DOHH2 (cell line): ENCODE results near the gene PDILT.

ENCODE experiments used
- H3F3A ChIP-seq: fragments of 200-600 bp; sonication (generic), shearing (Covaris generic); 2 replicates; pipeline ENCODE4 v1.6.0; 2016; ENCODE audit warnings: antibody characterized with exemption, mild to moderate bottlenecking; ENCODE audit not compliant: control insufficient read depth, insufficient read depth
- H3K27ac ChIP-seq: fragments of 200-600 bp; sonication (generic); 2 replicates; pipeline ENCODE4 v1.5.1; 2014; ENCODE audit warnings: low read depth, mild to moderate bottlenecking, low read length, moderate library complexity
- H3K27me3 ChIP-seq: fragments of 200-600 bp; sonication (generic); 2 replicates; pipeline ENCODE4 v1.6.1; 2014; ENCODE audit warnings: mild to moderate bottlenecking, low read length, mixed read lengths; ENCODE audit not compliant: control insufficient read depth
- H3K36me3 ChIP-seq: fragments of 200-600 bp; sonication (generic); 2 replicates; pipeline ENCODE4 v1.6.1; 2014; ENCODE audit warnings: mild to moderate bottlenecking, low read length, moderate library complexity, mixed read lengths; ENCODE audit not compliant: control insufficient read depth
- H3K4me1 ChIP-seq: fragments of 200-600 bp; sonication (generic); 2 replicates; pipeline ENCODE4 v1.6.1; 2014; ENCODE audit warnings: mild to moderate bottlenecking, low read length, mixed read lengths; ENCODE audit not compliant: control insufficient read depth
- H3K4me2 ChIP-seq: fragments of 200-600 bp; sonication (generic); 2 replicates; pipeline ENCODE4 v1.6.0; 2014; ENCODE audit warnings: mild to moderate bottlenecking, low read length, moderate library complexity
- H3K4me3 ChIP-seq: fragments of 200-600 bp; sonication (generic); 2 replicates; pipeline ENCODE4 v1.5.1; 2014; ENCODE audit warnings: mild to moderate bottlenecking, low read length, mixed read lengths
- H3K79me2 ChIP-seq: fragments of 200-600 bp; sonication (generic); 2 replicates; pipeline ENCODE4 v1.6.1; 2014; ENCODE audit warnings: mild to moderate bottlenecking, low read length, mixed read lengths; ENCODE audit not compliant: control insufficient read depth
- H3K9me2 ChIP-seq: fragments of 200-600 bp; sonication (generic); replicated peaks from 2 replicates; pipeline ENCODE4 v1.6.1; 2014; ENCODE audit warnings: mild to moderate bottlenecking, low read length, mixed read lengths; ENCODE audit not compliant: control insufficient read depth
- H3K9me3 ChIP-seq: fragments of 200-600 bp; sonication (generic); 2 replicates; pipeline ENCODE4 v1.6.1; 2014; ENCODE audit warnings: antibody characterized with exemption, low read length, mixed read lengths; ENCODE audit not compliant: control insufficient read depth, insufficient read depth
- H4K20me1 ChIP-seq: fragments of 200-600 bp; sonication (generic); 2 replicates; pipeline ENCODE4 v1.6.0; 2014; ENCODE audit warnings: low read depth, mild to moderate bottlenecking, antibody characterized with exemption, low read length, moderate library complexity; ENCODE audit not compliant: control insufficient read depth, insufficient read depth
- EZH2phosphoT487 ChIP-seq: fragments of 200-600 bp; sonication (generic); IDR thresholded peaks from 2 replicates; pipeline ENCODE4 v1.6.1; 2017; ENCODE audit warnings: borderline replicate concordance, mild to moderate bottlenecking, antibody characterized with exemption, low read length, moderate library complexity, mixed read lengths
- TF ChIP-seq, protein P1 (sequence below): fragments of 200-600 bp; sonication (generic); IDR thresholded peaks from one replicate; pipeline ENCODE4 v1.5.1; 2014; ENCODE audit warnings: antibody characterized with exemption, mild to moderate bottlenecking, low read depth, low read length; ENCODE audit not compliant: poor library complexity, severe bottlenecking

PDILT gene

DNA sequence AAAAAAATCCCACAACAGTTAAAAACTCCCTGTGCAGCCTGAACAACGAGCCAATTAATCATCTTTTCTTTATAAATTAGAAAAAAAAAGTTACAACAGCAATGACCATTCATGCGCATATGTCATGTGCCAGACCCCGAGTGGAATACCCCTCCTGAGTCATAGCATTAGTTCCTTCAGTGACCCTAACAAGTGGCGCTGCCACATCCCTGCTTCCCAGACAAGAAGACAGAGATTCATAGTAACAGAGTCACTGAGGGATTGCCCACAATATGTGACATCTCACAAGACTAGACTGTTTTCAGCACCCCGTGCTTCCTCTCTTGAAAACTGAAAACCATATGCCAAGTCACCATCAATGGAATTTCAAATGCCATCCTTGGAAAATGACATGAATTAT is 59.9 kb downstream of the PDILT start:
- H3K9me3 ChIP-seq = no peaks in the 10 kb centered on the region
- no peaks in the 10 kb centered on the region for H3K9me2 ChIP-seq
- no peak overlapping the region for H3K4me3 ChIP-seq
- H4K20me1 ChIP-seq = no peaks in the 10 kb centered on the region
- no peak overlapping the region for H3K27ac ChIP-seq
- no peaks in the 10 kb centered on the region for H3K36me3 ChIP-seq
- no peaks in the 10 kb centered on the region for H3K27me3 ChIP-seq
- H3K4me2 ChIP-seq = no peak overlapping the region
- no peaks in the 10 kb centered on the region for H3K79me2 ChIP-seq
- TF ChIP-seq, protein P1, sequence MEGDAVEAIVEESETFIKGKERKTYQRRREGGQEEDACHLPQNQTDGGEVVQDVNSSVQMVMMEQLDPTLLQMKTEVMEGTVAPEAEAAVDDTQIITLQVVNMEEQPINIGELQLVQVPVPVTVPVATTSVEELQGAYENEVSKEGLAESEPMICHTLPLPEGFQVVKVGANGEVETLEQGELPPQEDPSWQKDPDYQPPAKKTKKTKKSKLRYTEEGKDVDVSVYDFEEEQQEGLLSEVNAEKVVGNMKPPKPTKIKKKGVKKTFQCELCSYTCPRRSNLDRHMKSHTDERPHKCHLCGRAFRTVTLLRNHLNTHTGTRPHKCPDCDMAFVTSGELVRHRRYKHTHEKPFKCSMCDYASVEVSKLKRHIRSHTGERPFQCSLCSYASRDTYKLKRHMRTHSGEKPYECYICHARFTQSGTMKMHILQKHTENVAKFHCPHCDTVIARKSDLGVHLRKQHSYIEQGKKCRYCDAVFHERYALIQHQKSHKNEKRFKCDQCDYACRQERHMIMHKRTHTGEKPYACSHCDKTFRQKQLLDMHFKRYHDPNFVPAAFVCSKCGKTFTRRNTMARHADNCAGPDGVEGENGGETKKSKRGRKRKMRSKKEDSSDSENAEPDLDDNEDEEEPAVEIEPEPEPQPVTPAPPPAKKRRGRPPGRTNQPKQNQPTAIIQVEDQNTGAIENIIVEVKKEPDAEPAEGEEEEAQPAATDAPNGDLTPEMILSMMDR = no peak
- no peak for TF ChIP-seq EZH2phosphoT487
- H3F3A ChIP-seq = no peaks in the 10 kb centered on the region
- no peaks in the 10 kb centered on the region for H3K4me1 ChIP-seq

DNA sequence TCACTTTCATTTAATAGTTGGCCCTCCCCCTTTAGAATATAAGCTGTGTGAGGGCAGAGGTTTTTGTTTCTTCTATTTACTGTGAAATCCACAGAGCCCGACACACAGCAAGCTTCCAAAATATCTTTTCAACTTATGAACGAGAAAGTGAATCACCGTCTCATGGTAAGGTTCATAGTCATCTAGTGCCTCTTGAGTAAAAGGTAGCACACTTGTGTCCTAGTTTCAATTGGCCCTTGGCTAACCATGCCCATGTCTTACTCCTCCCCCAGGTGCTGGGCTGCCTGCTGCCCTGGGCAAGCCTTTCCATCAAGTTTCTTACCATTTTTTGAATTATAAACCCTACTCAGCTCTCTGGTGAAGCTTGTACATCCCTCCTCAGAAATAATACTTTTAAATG is 64.8 kb downstream of the PDILT start:
- H3K4me3 ChIP-seq = no peak overlapping the region
- TF ChIP-seq EZH2phosphoT487 = no peak
- TF ChIP-seq, protein P1 = no peak
- H3K36me3 ChIP-seq = no peaks in the 10 kb centered on the region
- no peak overlapping the region for H3K4me2 ChIP-seq
- no peaks in the 10 kb centered on the region for H4K20me1 ChIP-seq
- H3K9me3 ChIP-seq = no peaks in the 10 kb centered on the region
- no peak overlapping the region for H3K27ac ChIP-seq
- H3F3A ChIP-seq = no peaks in the 10 kb centered on the region
- no peaks in the 10 kb centered on the region for H3K4me1 ChIP-seq
- H3K79me2 ChIP-seq = no peaks in the 10 kb centered on the region
- peaks cover 4% of the 10 kb centered on the region; the same call in 1 of the 2 replicates for H3K27me3 ChIP-seq
- H3K9me2 ChIP-seq = no peaks in the 10 kb centered on the region

DNA sequence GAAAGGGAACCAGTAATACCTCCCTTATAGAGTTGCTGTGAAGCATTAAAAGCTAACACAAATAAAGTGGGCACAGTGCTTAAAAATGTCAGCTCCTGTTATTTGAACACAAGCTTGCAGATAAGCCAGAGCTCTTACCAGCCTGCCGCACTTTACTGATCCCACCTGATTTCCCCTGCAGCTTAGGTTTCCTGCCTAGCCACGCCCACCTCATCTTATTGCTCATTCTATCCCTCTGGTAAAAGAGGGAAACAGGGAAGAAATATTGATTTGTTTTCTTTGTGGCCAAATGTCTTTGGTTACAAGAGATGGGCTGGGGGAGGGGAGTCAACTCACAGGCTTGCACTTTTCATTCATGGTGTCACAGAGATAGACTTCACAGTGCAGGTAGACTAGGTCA is 67.6 kb downstream of the PDILT start:
- Histone ChIP-seq H3K4me1 (no peaks in the 10 kb centered on the region), H3K36me3 (no peaks in the 10 kb centered on the region), H3F3A (no peaks in the 10 kb centered on the region), H3K9me2 (no peaks in the 10 kb centered on the region), H3K79me2 (no peaks in the 10 kb centered on the region), H3K27ac (no peak overlapping the region), H3K4me2 (no peak overlapping the region), H3K27me3 (peaks cover 4% of the 10 kb centered on the region; the same call in 1 of the 2 replicates), H4K20me1 (no peaks in the 10 kb centered on the region), H3K9me3 (no peaks in the 10 kb centered on the region), H3K4me3 (no peak overlapping the region)
- TF ChIP-seq EZH2phosphoT487 = no peak
- TF ChIP-seq, protein P1 = no peak
